Activated CD4-positive, alpha-beta T cell treated with anti-CD3 and anti-CD28 coated beads, Interleukin-2, amount 50 U/mL, for 24 hours (primary cell): ENCODE results near the gene RRP8.
A peak's percentile ranks its signal among the peaks of the same experiment; 100 is the strongest.

Experiments used
- DNase-seq, 2 donors: peaks; one replicate each; pipeline ENCODE4 v3.0.0-alpha.2; 2020; ENCODE audit warnings: low read depth in 1 of 2, low spot score in 1 of 2

RRP8 gene

GRCh38 chr11:6618117-6619003, 14.9 kb upstream of the RRP8 start:
- DNase-seq, result peak in 1 of 2 donors; percentile 64

GRCh38 chr11:6617315-6617781, 13.9 kb upstream of the RRP8 start:
- no peak for DNase-seq

- DNase-seq, result no peak
Observed at GRCh38 chr11:6616596-6617250, 13.3 kb upstream of the RRP8 start.

- no peak for DNase-seq
Observed at GRCh38 chr11:6615882-6616585, 12.6 kb upstream of the RRP8 start.

GRCh38 chr11:6615046-6615445, 11.6 kb upstream of the RRP8 start:
- no peak for DNase-seq

GRCh38 chr11:6614446-6614845, 11.0 kb upstream of the RRP8 start:
- no peak for DNase-seq

- DNase-seq, result no peak
Observed at GRCh38 chr11:6613496-6613895, 10.1 kb upstream of the RRP8 start.

- DNase-seq, result peak; percentile 90 to 94
Observed at GRCh38 chr11:6612213-6613041, 9.0 kb upstream of the RRP8 start, which contains the start of gene TAF10. TSS of gene TAF10 (minus strand) at chr11:6612216. CDS start at chr11:6612189, 27 bp downstream.

GRCh38 chr11:6611963-6612212, 8.5 kb upstream of the RRP8 start:
- no peak for DNase-seq

GRCh38 chr11:6611092-6611962, 7.9 kb upstream of the RRP8 start:
- no peak for DNase-seq

GRCh38 chr11:6610591-6610990, 7.2 kb upstream of the RRP8 start:
- DNase-seq, result no peak

GRCh38 chr11:6609502-6610015, 6.1 kb upstream of the RRP8 start:
- no peak for DNase-seq

- no peak for DNase-seq
Observed at GRCh38 chr11:6608726-6609501, 5.5 kb upstream of the RRP8 start.

GRCh38 chr11:6608011-6608410, 4.6 kb upstream of the RRP8 start:
- no peak for DNase-seq

- DNase-seq, result no peak
Observed at GRCh38 chr11:6607190-6607795, 3.9 kb upstream of the RRP8 start.

- DNase-seq, result no peak
Observed at GRCh38 chr11:6606471-6607189, 3.2 kb upstream of the RRP8 start.

GRCh38 chr11:6604790-6605189, 1.4 kb upstream of the RRP8 start:
- no peak for DNase-seq

GRCh38 chr11:6604081-6604626, 738 bp upstream of the RRP8 start:
- DNase-seq, result no peak
